GM19468 (cell line): ENCODE results near the gene DMAP1.

Experiments
- ATAC-seq: cut with Tn5 transposase; IDR thresholded peaks from one replicate; pipeline ENCODE4 v1.9.1; 2021; ENCODE audit warnings: mild to moderate bottlenecking, moderate library complexity, moderate number of reproducible peaks; ENCODE audit not compliant: unreplicated experiment; ENCODE audit errors: extremely low read depth

DMAP1 gene

GRCh38 chr1:44225761-44226160 is 12.5 kb downstream of the DMAP1 start:
- no peak for ATAC-seq

- ATAC-seq, result no peak
Measured at GRCh38 chr1:44227211-44227610, 13.9 kb downstream of the DMAP1 start.

GRCh38 chr1:44228218-44228617 is 14.9 kb downstream of the DMAP1 start:
- ATAC-seq, result no peak

GRCh38 chr1:44229435-44230167 is 16.3 kb downstream of the DMAP1 start:
- ATAC-seq, result no peak

GRCh38 chr1:44230796-44231195 is 17.5 kb downstream of the DMAP1 start:
- ATAC-seq, result no peak

GRCh38 chr1:44233593-44233992 is 20.3 kb downstream of the DMAP1 start:
- ATAC-seq, result no peak

- no peak for ATAC-seq
Measured at GRCh38 chr1:44235808-44236207, 22.5 kb downstream of the DMAP1 start.

GRCh38 chr1:44236490-44237272 is 23.4 kb downstream of the DMAP1 start:
- no peak for ATAC-seq

GRCh38 chr1:44237721-44238457 is 24.6 kb downstream of the DMAP1 start:
- ATAC-seq, result no peak

- no peak for ATAC-seq
Measured at GRCh38 chr1:44238660-44239059, 25.4 kb downstream of the DMAP1 start.

GRCh38 chr1:44239331-44239960 is 26.2 kb downstream of the DMAP1 start:
- no peak for ATAC-seq

GRCh38 chr1:44239961-44240371 is 26.7 kb downstream of the DMAP1 start:
- ATAC-seq, result no peak

- ATAC-seq, result no peak
Measured at GRCh38 chr1:44240802-44241671, 27.8 kb downstream of the DMAP1 start.

GRCh38 chr1:44242746-44243145 is 29.5 kb downstream of the DMAP1 start:
- no peak for ATAC-seq

GRCh38 chr1:44243782-44244495 is 30.7 kb downstream of the DMAP1 start:
- no peak for ATAC-seq

- no peak for ATAC-seq
Measured at GRCh38 chr1:44244986-44245385, 31.7 kb downstream of the DMAP1 start.

GRCh38 chr1:44246806-44247205 is 33.5 kb downstream of the DMAP1 start:
- no peak for ATAC-seq

- no peak for ATAC-seq
Measured at GRCh38 chr1:44249543-44249942, 36.3 kb downstream of the DMAP1 start.
